HUES6 (cell line): Measurements from ENCODE around the gene SYNPO2.
"Not testable (repeated sequence)": the region's sequence is repeated elsewhere in the genome, so short reads cannot be mapped to it uniquely, and the experiment has no call there.

Experiments
- H3K27ac ChIP-seq: 2 replicates; pipeline ENCODE4 v1.7.0; 2013; ENCODE audit warnings: low read depth, mild to moderate bottlenecking, low read length, inconsistent platforms
- H3K27me3 ChIP-seq: 2 replicates; pipeline ENCODE4 v1.6.1; 2013; ENCODE audit warnings: low read length; ENCODE audit not compliant: control insufficient read depth, insufficient read depth
- H3K36me3 ChIP-seq: 2 replicates; pipeline ENCODE4 v1.6.1; 2013; ENCODE audit warnings: low read length; ENCODE audit not compliant: control insufficient read depth, insufficient read depth
- H3K4me1 ChIP-seq: 2 replicates; pipeline ENCODE4 v1.6.1; 2013; ENCODE audit warnings: low read length; ENCODE audit not compliant: control insufficient read depth, insufficient read depth
- H3K4me3 ChIP-seq: 2 replicates; pipeline ENCODE4 v1.5.1; 2013; ENCODE audit warnings: low read depth, low read length
- H3K9ac ChIP-seq: one replicate; pipeline ENCODE4 v1.6.1; 2013; ENCODE audit warnings: mild to moderate bottlenecking, low read length
- H3K9me3 ChIP-seq: 2 replicates; pipeline ENCODE4 v1.6.1; 2013; ENCODE audit warnings: low read depth, low read length; ENCODE audit not compliant: control insufficient read depth, insufficient read depth

The SYNPO2 gene

DNA sequence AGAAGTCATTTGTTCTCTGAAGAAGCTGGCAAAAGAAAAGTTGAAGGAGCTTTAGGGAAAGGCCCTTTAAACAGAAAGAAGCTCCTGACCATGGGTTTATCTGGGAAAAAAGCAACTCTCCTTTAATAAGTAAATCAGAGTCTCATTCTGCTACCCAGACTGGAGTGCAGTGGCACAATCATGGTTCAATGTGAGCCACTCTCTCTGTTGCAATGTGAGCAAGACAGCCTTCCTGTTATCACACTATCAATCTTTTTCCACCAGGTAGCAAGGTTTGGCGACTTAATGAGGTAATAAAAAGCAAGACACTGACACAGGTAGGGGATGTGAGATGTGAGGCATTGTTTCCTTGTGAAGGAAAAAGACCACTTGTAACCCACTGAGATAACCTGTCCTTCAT lies 111.3 kb downstream of the SYNPO2 start:
- H3K9ac ChIP-seq, result no peak overlapping the region
- no peaks in the 10 kb centered on the region for H3K9me3 ChIP-seq
- H3K36me3 ChIP-seq, result no peaks in the 10 kb centered on the region
- H3K4me1 ChIP-seq, result no peaks in the 10 kb centered on the region; the same call in 1 of the 2 replicates
- H3K27ac ChIP-seq, result no peak overlapping the region
- H3K4me3 ChIP-seq, result no peak overlapping the region
- no peaks in the 10 kb centered on the region for H3K27me3 ChIP-seq

DNA sequence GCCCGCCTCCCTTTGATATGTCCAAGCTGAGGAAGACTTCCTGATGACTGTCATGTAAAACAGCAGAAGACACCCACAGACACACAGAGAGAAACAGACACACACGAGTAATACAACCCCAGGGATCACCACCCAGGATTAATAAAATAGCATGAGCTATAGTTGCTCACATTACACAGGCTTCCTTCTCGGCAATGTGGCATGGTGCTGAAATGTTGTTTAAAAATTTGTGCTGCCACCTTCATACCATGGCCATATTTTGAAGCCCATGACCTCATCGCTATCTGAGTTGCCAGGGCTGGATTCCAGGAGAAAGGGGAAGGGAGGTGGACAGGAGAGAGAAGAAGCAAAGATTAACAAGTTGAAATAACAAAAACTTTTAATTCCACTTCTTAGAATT lies 111.7 kb downstream of the SYNPO2 start:
- H3K4me1 ChIP-seq, result no peaks in the 10 kb centered on the region; the same call in 1 of the 2 replicates
- H3K9ac ChIP-seq, result no peak overlapping the region
- H3K27me3 ChIP-seq, result no peaks in the 10 kb centered on the region
- no peak overlapping the region for H3K27ac ChIP-seq
- H3K36me3 ChIP-seq, result no peaks in the 10 kb centered on the region
- H3K9me3 ChIP-seq, result no peaks in the 10 kb centered on the region
- no peak overlapping the region for H3K4me3 ChIP-seq

DNA sequence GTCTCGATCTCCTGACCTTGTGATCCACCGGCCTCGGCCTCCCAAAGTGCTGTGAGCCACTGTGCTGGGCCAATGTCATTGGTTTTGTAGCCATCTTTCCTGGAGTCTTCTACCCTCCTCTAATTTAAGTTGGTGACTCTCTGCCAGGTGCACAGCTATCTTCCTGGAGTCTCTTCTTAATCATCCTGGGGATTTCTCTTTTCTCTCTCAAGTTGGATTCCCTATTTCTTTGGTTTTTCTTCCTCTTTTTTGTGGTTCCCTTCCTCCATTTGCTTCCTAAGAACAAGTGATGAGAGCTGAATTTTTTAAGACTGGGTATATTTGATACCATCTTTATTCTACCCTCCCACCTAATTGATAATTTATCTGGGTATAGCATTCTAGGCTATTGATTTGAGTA lies 113.8 kb downstream of the SYNPO2 start:
- no peaks in the 10 kb centered on the region; the same call in 1 of the 2 replicates for H3K4me1 ChIP-seq
- no peak overlapping the region for H3K4me3 ChIP-seq
- H3K27me3 ChIP-seq, result no peaks in the 10 kb centered on the region
- H3K9ac ChIP-seq, result no peak overlapping the region
- H3K36me3 ChIP-seq, result no peaks in the 10 kb centered on the region
- H3K9me3 ChIP-seq, result no peaks in the 10 kb centered on the region
- no peak overlapping the region for H3K27ac ChIP-seq

DNA sequence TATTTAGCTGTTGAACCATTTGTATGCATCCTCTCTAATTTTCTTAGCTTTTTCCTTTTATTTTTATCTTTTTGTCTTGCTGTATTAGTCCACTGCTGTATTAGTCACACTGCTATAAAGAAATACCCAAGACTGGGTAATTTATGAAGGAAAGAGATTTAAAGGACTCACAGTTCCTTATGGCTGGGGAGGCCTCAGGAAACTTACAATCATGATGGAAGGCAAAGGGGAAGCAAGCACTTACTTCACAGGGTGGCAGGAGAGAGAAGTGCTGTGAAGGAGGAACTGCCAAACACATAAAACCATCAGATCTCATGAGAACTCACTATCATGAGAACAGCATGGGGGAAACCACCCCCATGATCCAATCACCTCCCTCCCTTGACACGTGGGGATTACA lies 114.3 kb downstream of the SYNPO2 start:
- H3K4me1 ChIP-seq, H3K9ac ChIP-seq, H3K4me3 ChIP-seq, H3K9me3 ChIP-seq, H3K27ac ChIP-seq, H3K36me3 ChIP-seq, H3K27me3 ChIP-seq: not testable (repeated sequence)

DNA sequence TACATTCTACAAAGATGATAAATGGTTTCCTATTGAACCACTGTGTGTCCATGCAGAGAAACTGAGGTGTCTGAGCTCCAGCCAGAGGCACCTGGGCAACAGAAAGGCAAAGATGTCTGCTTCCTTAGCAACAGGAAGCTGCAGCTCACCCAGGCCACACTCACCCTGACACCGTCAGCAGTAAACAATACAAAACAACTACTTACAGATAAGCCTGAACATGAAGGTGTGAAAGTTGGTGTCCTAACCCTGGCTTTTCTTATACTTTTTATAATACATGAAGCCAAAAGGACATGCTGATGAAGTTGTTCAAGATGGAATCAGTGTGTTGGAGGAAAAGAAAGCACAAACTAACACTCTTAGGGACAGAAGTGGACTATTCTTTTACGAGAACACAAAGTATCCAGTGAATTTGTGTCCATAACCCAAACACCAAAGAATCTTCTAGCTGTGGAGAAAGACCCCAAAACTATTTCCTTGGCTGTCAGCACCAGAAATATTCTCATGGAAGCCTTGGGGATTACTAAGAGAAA lies 117.3 kb downstream of the SYNPO2 start:
- no peaks in the 10 kb centered on the region for H3K9me3 ChIP-seq
- H3K9ac ChIP-seq, result no peak overlapping the region
- no peak overlapping the region for H3K27ac ChIP-seq
- H3K4me3 ChIP-seq, result no peak overlapping the region
- H3K4me1 ChIP-seq, result no peaks in the 10 kb centered on the region
- no peaks in the 10 kb centered on the region for H3K36me3 ChIP-seq
- no peaks in the 10 kb centered on the region for H3K27me3 ChIP-seq

DNA sequence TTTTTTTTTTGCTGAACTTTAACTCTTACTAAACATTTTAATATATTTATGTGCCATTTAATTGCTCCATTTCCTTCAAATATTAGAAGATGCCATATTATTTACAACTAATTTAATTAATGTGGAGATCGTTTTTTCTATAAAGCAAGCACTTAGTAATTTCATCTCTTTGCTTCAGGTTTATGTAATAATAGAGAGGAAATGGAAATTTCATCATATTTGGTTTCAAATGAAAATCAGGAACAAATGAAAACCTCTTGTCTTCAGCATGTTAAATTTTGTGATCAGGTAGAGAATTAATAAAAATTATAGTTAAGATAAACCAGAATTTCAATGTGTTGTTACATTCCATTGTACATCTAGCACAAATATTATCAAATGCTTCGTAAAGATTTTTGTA lies 120.1 kb downstream of the SYNPO2 start:
- Histone ChIP-seq H3K9me3 (no peaks in the 10 kb centered on the region), H3K27ac (no peak overlapping the region), H3K9ac (no peak overlapping the region), H3K27me3 (no peaks in the 10 kb centered on the region), H3K4me1 (no peaks in the 10 kb centered on the region), H3K4me3 (no peak overlapping the region), H3K36me3 (no peaks in the 10 kb centered on the region)

DNA sequence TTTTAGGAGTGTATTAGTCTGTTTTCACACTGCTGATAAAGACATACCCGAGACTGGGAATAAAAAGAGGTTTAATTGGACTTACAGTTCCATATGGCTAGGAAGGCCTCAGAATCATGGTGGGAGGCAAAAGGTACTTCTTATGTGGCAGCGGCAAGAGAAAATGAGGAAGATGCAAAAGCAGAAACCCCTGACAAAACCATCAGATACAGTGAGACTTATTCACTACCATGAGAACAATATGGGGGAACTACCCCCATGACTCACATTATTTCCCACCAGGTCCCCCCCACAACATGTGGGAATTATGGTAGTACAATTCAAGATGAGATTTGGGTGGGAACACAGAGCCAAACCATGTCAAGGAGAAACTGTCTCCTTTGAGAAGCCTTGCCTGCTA lies 121.6 kb downstream of the SYNPO2 start:
- H3K4me1 ChIP-seq, H3K4me3 ChIP-seq, H3K36me3 ChIP-seq, H3K9me3 ChIP-seq, H3K9ac ChIP-seq, H3K27me3 ChIP-seq, H3K27ac ChIP-seq: not testable (repeated sequence)

DNA sequence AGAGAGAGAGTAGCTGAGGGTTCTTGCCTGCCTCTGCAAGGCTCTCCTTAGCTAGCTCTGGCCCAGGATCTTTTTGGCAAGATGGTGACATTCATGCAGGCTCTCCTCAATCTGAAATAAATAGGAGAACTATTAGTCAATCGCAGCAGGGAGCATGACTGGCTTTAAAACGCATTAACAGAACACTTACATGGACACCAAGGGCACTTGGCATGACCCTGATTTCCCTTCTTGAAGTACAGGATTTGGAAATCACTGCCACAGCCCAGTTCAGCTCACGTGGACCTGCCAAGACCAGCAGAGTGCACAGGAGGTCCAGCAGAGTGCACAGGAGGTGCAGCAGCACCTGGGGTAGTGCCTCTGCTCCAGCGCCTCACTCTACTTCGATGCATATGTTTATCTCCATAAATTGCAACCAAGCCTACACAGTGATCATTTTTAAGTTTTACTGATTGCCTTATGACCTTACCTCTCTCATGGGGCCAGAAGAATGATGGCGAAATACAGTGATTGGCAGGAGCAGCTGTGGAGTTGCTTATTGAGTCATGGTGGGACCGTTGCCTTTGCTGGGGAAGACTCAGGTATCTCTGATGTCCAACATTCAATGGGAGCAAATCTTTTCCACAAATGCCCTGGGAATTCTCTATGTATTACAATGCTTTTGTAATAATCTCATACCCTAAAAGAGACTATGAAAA lies 122.4 kb downstream of the SYNPO2 start:
- Histone ChIP-seq H3K27ac (no peak overlapping the region), H3K27me3 (no peaks in the 10 kb centered on the region), H3K4me1 (no peaks in the 10 kb centered on the region), H3K36me3 (no peaks in the 10 kb centered on the region), H3K9ac (no peak overlapping the region), H3K4me3 (no peak overlapping the region), H3K9me3 (no peaks in the 10 kb centered on the region)

DNA sequence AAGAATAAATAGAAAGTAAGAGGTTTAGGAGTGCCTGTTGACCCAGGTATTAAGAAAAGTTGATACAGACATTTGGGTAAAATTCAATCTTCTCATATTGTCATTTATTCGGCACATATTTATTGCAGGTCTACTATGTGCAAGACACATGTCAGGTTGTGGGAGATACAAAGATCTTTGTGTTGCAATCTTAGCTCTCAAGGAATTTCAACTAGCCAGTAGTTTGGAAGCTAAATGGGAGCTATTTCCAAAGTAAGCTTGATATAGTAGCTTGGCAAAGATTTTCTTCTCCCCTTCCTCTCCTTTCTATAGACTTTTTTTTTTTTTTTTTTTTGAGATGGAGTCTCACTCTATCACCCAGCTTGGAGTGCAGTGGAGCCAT lies 122.9 kb downstream of the SYNPO2 start:
- Histone ChIP-seq H3K9me3 (no peaks in the 10 kb centered on the region), H3K36me3 (no peaks in the 10 kb centered on the region), H3K4me3 (no peak overlapping the region), H3K27me3 (no peaks in the 10 kb centered on the region), H3K9ac (no peak overlapping the region), H3K27ac (no peak overlapping the region), H3K4me1 (no peaks in the 10 kb centered on the region)

DNA sequence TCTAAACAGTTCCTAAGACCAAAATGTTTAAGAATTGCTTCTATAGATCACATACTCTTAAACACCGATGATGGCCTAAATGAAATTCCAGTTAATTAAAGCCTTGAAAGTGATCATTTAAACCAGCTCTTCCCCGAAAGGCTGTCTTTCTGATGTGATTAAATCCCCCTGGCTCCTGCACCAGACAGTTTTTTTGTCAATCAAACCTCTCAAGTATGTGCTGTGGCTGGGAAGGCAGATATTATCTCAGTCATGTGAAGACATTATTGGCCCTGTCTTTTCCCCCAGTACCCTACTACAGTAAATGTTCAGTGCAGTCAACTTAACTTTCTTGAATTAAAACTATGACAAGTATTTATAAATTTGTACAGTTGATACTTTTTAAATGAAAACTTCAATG lies 126.0 kb downstream of the SYNPO2 start:
- Histone ChIP-seq H3K27ac (no peak overlapping the region), H3K4me3 (no peak overlapping the region), H3K4me1 (no peaks in the 10 kb centered on the region), H3K27me3 (no peaks in the 10 kb centered on the region), H3K36me3 (no peaks in the 10 kb centered on the region), H3K9me3 (no peaks in the 10 kb centered on the region), H3K9ac (no peak overlapping the region)

DNA sequence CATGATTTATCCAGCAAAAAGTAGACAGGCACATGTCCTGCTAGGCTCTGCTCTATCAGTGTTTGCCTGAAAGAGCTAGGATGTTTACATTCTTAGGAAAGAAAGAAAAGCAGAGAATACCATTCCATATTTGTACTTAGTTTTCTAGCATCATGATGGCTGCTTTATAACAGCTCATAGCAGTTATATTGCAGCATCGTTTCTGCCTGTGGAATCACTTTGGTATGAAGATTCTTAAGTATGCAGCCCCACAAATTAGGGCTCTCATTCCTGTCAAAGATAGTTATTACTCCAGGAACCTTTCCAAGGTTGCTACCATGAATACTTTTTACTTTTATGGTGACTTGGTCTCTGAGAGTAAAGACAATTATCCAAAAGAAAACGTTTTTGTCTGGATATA lies 128.0 kb downstream of the SYNPO2 start:
- Histone ChIP-seq H3K27ac (no peak overlapping the region), H3K4me1 (peaks cover 8% of the 10 kb centered on the region; the same call in 1 of the 2 replicates), H3K9ac (no peak overlapping the region), H3K27me3 (no peaks in the 10 kb centered on the region), H3K9me3 (no peaks in the 10 kb centered on the region), H3K36me3 (no peaks in the 10 kb centered on the region), H3K4me3 (no peak overlapping the region)
